ENCODE results near the gene CCDC14. TPM values are rescaled to one million over a fixed set of nuclear protein-coding genes. Genes with fewer than 3 reads are reported as not detected.
"Not testable (repeated sequence)": the region's sequence is repeated elsewhere in the genome, so short reads cannot be mapped to it uniquely, and the experiment has no call there.

Gene CCDC14
- total and polyA plus RNA-seq, 4 donors, result 3.7 to 32.5 (median 14.7) TPM

DNA sequence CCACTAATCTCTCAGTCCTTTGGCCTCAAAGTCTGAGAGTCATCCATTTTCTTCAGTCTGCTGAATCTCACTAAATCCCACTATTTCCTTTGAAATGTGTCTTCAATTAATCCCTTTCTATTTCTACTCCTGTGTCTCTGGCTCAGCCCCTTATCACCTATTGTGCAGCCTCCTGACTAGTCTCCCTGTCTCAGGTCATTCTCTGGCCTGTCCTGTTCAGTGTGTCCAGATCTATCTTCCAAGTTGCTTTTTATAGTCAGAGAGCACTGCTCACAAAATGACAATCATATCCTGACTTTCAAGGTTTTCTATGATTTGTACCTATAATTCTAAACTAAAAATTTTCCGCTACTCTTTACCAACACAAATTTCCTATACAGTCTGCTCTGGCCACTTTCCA lies 23.3 kb upstream of the CCDC14 start:
- H3K27ac ChIP-seq (ENCODE audit: low read depth in 1 of 2, low read length in 2 of 2), result no peak overlapping the region
- no peak overlapping the region for H3K9ac ChIP-seq (ENCODE audit: low read depth in 1 of 2, low read length in 2 of 2)
- H3K36me3 ChIP-seq (ENCODE audit: control insufficient read depth in 4 of 4, insufficient read depth in 3 of 4, low read depth in 1 of 4, low read length in 3 of 4), result no peaks in the 10 kb centered on the region
- TF ChIP-seq NR2F2 (IDR thresholded peaks at IDR 0.05), result no peak
- TF ChIP-seq YY1 (IDR thresholded peaks at IDR 0.05), result no peak
- no peak for TF ChIP-seq SP1 (IDR thresholded peaks at IDR 0.05)
- TF ChIP-seq, protein P1, sequence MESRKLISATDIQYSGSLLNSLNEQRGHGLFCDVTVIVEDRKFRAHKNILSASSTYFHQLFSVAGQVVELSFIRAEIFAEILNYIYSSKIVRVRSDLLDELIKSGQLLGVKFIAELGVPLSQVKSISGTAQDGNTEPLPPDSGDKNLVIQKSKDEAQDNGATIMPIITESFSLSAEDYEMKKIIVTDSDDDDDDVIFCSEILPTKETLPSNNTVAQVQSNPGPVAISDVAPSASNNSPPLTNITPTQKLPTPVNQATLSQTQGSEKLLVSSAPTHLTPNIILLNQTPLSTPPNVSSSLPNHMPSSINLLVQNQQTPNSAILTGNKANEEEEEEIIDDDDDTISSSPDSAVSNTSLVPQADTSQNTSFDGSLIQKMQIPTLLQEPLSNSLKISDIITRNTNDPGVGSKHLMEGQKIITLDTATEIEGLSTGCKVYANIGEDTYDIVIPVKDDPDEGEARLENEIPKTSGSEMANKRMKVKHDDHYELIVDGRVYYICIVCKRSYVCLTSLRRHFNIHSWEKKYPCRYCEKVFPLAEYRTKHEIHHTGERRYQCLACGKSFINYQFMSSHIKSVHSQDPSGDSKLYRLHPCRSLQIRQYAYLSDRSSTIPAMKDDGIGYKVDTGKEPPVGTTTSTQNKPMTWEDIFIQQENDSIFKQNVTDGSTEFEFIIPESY (IDR thresholded peaks at IDR 0.05), result no peak
- TF ChIP-seq FOXA1 (IDR thresholded peaks at IDR 0.05), result no peak
- TF ChIP-seq, protein P2, sequence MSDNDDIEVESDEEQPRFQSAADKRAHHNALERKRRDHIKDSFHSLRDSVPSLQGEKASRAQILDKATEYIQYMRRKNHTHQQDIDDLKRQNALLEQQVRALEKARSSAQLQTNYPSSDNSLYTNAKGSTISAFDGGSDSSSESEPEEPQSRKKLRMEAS (IDR thresholded peaks at IDR 0.05), result no peak
- no peak for TF ChIP-seq FOXA2 (IDR thresholded peaks at IDR 0.05)
- TF ChIP-seq JUND (IDR thresholded peaks at IDR 0.05), result no peak
- TF ChIP-seq, protein P3, sequence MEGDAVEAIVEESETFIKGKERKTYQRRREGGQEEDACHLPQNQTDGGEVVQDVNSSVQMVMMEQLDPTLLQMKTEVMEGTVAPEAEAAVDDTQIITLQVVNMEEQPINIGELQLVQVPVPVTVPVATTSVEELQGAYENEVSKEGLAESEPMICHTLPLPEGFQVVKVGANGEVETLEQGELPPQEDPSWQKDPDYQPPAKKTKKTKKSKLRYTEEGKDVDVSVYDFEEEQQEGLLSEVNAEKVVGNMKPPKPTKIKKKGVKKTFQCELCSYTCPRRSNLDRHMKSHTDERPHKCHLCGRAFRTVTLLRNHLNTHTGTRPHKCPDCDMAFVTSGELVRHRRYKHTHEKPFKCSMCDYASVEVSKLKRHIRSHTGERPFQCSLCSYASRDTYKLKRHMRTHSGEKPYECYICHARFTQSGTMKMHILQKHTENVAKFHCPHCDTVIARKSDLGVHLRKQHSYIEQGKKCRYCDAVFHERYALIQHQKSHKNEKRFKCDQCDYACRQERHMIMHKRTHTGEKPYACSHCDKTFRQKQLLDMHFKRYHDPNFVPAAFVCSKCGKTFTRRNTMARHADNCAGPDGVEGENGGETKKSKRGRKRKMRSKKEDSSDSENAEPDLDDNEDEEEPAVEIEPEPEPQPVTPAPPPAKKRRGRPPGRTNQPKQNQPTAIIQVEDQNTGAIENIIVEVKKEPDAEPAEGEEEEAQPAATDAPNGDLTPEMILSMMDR (IDR thresholded peaks at IDR 0.05; ENCODE audit: low read depth, low read length, missing input control), result no peak
- TF ChIP-seq HNF4G (IDR thresholded peaks at IDR 0.05), result no peak
- TF ChIP-seq EGR1 (IDR thresholded peaks at IDR 0.05; ENCODE audit: low read depth in 2 of 2), result no peak
- TF ChIP-seq, protein P4, sequence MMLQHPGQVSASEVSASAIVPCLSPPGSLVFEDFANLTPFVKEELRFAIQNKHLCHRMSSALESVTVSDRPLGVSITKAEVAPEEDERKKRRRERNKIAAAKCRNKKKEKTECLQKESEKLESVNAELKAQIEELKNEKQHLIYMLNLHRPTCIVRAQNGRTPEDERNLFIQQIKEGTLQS (IDR thresholded peaks at IDR 0.05), result no peak
- no peak for TF ChIP-seq TAF1 (conservative IDR thresholded peaks at IDR 0.05)
- no peaks in the 10 kb centered on the region for H3K27me3 ChIP-seq (ENCODE audit: control insufficient read depth in 4 of 4, insufficient read depth in 4 of 4, low read length in 3 of 4)
- H3K9me3 ChIP-seq (ENCODE audit: control insufficient read depth in 4 of 4, low read length in 3 of 4), result no peaks in the 10 kb centered on the region
- no peak overlapping the region for H3K4me3 ChIP-seq (ENCODE audit: low read depth in 1 of 3, low read length in 3 of 3)
- DNase-seq (ENCODE audit: low spot score), result no peak
- 94% methylated on average over 1 of the region's 1 CpG for WGBS
- H3K4me1 ChIP-seq (ENCODE audit: control insufficient read depth in 4 of 4, insufficient read depth in 4 of 4, low read length in 3 of 4), result peaks cover 0 to 4% (median 4%) of the 10 kb centered on the region in 4 donors

DNA sequence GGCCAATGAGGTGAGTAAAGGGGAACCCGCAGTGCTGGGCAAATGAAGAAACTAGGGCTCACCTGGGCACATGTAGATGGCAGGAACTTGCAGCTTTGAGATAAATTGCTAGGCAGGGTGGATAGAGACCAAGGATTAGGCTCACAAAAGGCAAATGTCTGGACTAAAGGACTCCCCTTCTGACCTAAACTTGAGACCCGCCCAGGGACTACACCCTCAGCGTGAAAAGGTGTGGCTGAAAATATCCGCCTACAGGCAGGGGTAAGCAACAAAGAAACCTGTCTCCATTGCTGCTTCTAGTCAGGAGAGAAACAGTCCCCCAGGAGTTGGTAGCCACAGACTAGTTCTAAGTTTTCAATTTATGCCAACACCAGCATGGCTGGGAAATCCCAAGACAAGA lies 20.3 kb upstream of the CCDC14 start:
- not testable (repeated sequence) for H3K4me1 ChIP-seq (ENCODE audit: control insufficient read depth in 4 of 4, insufficient read depth in 4 of 4, low read length in 3 of 4); H3K36me3 ChIP-seq (ENCODE audit: control insufficient read depth in 4 of 4, insufficient read depth in 3 of 4, low read depth in 1 of 4, low read length in 3 of 4); H3K9me3 ChIP-seq (ENCODE audit: control insufficient read depth in 4 of 4, low read length in 3 of 4); H3K27ac ChIP-seq (ENCODE audit: low read depth in 1 of 2, low read length in 2 of 2); H3K4me3 ChIP-seq (ENCODE audit: low read depth in 1 of 3, low read length in 3 of 3); H3K27me3 ChIP-seq (ENCODE audit: control insufficient read depth in 4 of 4, insufficient read depth in 4 of 4, low read length in 3 of 4); DNase-seq (ENCODE audit: low spot score); H3K9ac ChIP-seq (ENCODE audit: low read depth in 1 of 2, low read length in 2 of 2)
- 88% methylated on average over 4 of the region's 4 CpGs for WGBS

- 80% methylated on average over 4 of the region's 4 CpGs for WGBS
- H3K4me3 ChIP-seq (ENCODE audit: low read depth in 1 of 3, low read length in 3 of 3), result no peak overlapping the region
These were observed 19.5 kb upstream of the CCDC14 start for GRCh38 chr3:123980539-123980938.

More at GRCh38 chr3:123980539-123980938, 19.5 kb upstream of the CCDC14 start:
- TF ChIP-seq HNF4A (conservative IDR thresholded peaks at IDR 0.05) (no peak), RXRA (IDR thresholded peaks at IDR 0.05) (no peak), HNF4G (IDR thresholded peaks at IDR 0.05) (no peak), EGR1 (IDR thresholded peaks at IDR 0.05; ENCODE audit: low read depth in 2 of 2) (no peak), TAF1 (conservative IDR thresholded peaks at IDR 0.05) (no peak)
- TF ChIP-seq, protein P4 (IDR thresholded peaks at IDR 0.05), result no peak
- H3K9ac ChIP-seq (ENCODE audit: low read depth in 1 of 2, low read length in 2 of 2), result no peak overlapping the region
- H3K27me3 ChIP-seq (ENCODE audit: control insufficient read depth in 4 of 4, insufficient read depth in 4 of 4, low read length in 3 of 4), result no peaks in the 10 kb centered on the region
- no peak overlapping the region for H3K27ac ChIP-seq (ENCODE audit: low read depth in 1 of 2, low read length in 2 of 2)
- no peaks in the 10 kb centered on the region for H3K36me3 ChIP-seq (ENCODE audit: control insufficient read depth in 4 of 4, insufficient read depth in 3 of 4, low read depth in 1 of 4, low read length in 3 of 4)
- no peaks in the 10 kb centered on the region for H3K9me3 ChIP-seq (ENCODE audit: control insufficient read depth in 4 of 4, low read length in 3 of 4)
- peaks cover 0 to 4% (median 4%) of the 10 kb centered on the region in 4 donors for H3K4me1 ChIP-seq (ENCODE audit: control insufficient read depth in 4 of 4, insufficient read depth in 4 of 4, low read length in 3 of 4)
- no peak for DNase-seq (ENCODE audit: low spot score)
